OCI-LY1 (cell line): ENCODE measurements around the gene KANK4.

ENCODE experiments used
- H2AFZ ChIP-seq: fragments of 200-600 bp; sonication (generic), shearing (Covaris generic); 2 replicates; pipeline ENCODE4 v1.6.0; 2014; ENCODE audit warnings: antibody characterized with exemption, mild to moderate bottlenecking, low read length
- H3F3A ChIP-seq: fragments of 200-600 bp; sonication (generic), shearing (Covaris generic); 2 replicates; pipeline ENCODE4 v1.6.0; 2014; ENCODE audit warnings: mild to moderate bottlenecking, antibody characterized with exemption, low read length, moderate library complexity; ENCODE audit not compliant: insufficient read depth
- H3K27ac ChIP-seq: fragments of 200-600 bp; sonication (generic); 2 replicates; pipeline ENCODE4 v1.5.1; 2014; ENCODE audit warnings: low read length, mixed run types, mild to moderate bottlenecking, low read depth; ENCODE audit not compliant: poor library complexity, severe bottlenecking
- H3K27me3 ChIP-seq: fragments of 200-600 bp; sonication (generic); 2 replicates; pipeline ENCODE4 v1.6.0; 2014; ENCODE audit warnings: antibody characterized with exemption, mild to moderate bottlenecking, low read length, moderate library complexity; ENCODE audit not compliant: insufficient read depth
- H3K36me3 ChIP-seq: fragments of 200-600 bp; sonication (generic); 2 replicates; pipeline ENCODE4 v1.6.1; 2014; ENCODE audit warnings: mild to moderate bottlenecking, antibody characterized with exemption, low read length, moderate library complexity, mixed read lengths; ENCODE audit not compliant: insufficient read depth
- H3K4me1 ChIP-seq: fragments of 200-600 bp; sonication (generic); 2 replicates; pipeline ENCODE4 v1.5.1; 2014; ENCODE audit warnings: mild to moderate bottlenecking, low read length, moderate library complexity; ENCODE audit not compliant: insufficient read depth, severe bottlenecking
- H3K4me2 ChIP-seq: fragments of 200-600 bp; sonication (generic), shearing (Covaris generic); 2 replicates; pipeline ENCODE4 v1.6.1; 2014; ENCODE audit warnings: low read length
- H3K4me3 ChIP-seq: fragments of 200-600 bp; sonication (generic); 2 replicates; pipeline ENCODE4 v1.5.1; 2014; ENCODE audit warnings: low read length, low read depth, mild to moderate bottlenecking, mixed read lengths; ENCODE audit not compliant: poor library complexity, severe bottlenecking
- H3K79me2 ChIP-seq: fragments of 200-600 bp; shearing (Covaris generic); 2 replicates; pipeline ENCODE4 v1.6.1; 2016; ENCODE audit warnings: mixed run types, low read length, mixed read lengths; ENCODE audit not compliant: insufficient read depth
- H3K9ac ChIP-seq: fragments of 200-600 bp; sonication (generic), shearing (Covaris generic); 2 replicates; pipeline ENCODE4 v1.6.1; 2014; ENCODE audit warnings: mild to moderate bottlenecking, low read length, mixed read lengths
- H3K9me2 ChIP-seq: fragments of 200-600 bp; sonication (generic), shearing (Covaris generic); 2 replicates; pipeline ENCODE4 v1.6.1; 2014; ENCODE audit warnings: low read depth, mild to moderate bottlenecking, low read length, mixed read lengths
- H3K9me3 ChIP-seq: fragments of 200-600 bp; shearing (Covaris generic); 2 replicates; pipeline ENCODE4 v1.6.1; 2014; ENCODE audit warnings: low read length, mixed read lengths
- H4K20me1 ChIP-seq: fragments of 200-600 bp; sonication (generic), shearing (Covaris generic); 2 replicates; pipeline ENCODE4 v1.6.0; 2016; ENCODE audit warnings: mild to moderate bottlenecking, low read length; ENCODE audit not compliant: insufficient read depth
- EZH2 ChIP-seq: fragments of 200-600 bp; sonication (generic), shearing (Covaris generic); IDR thresholded peaks from 2 replicates; pipeline ENCODE4 v1.8.0; 2017; ENCODE audit warnings: borderline replicate concordance, mixed run types, mild to moderate bottlenecking, antibody characterized with exemption, low read length, moderate library complexity, mixed read lengths
- TF ChIP-seq, protein P1 (sequence below): fragments of 200-600 bp; sonication (generic), shearing (Covaris generic); IDR thresholded peaks from 2 replicates; pipeline ENCODE4 v1.5.1; 2017; ENCODE audit warnings: mild to moderate bottlenecking, antibody characterized with exemption, low read length, moderate library complexity, mixed read lengths

Gene KANK4

GRCh38 chr1:62315387-62315786, 3.8 kb downstream of the KANK4 start:
- H3K9me2 ChIP-seq, result no peaks in the 10 kb centered on the region
- no peaks in the 10 kb centered on the region for H3K79me2 ChIP-seq
- H3K4me2 ChIP-seq, result no peak overlapping the region
- H3K9me3 ChIP-seq, result no peaks in the 10 kb centered on the region
- H3K36me3 ChIP-seq, result no peaks in the 10 kb centered on the region
- H3K27ac ChIP-seq, result no peak overlapping the region
- H3K4me1 ChIP-seq, result no peaks in the 10 kb centered on the region
- no peak overlapping the region for H2AFZ ChIP-seq
- H3K4me3 ChIP-seq, result no peak overlapping the region
- H3K27me3 ChIP-seq, result no peaks in the 10 kb centered on the region
- H4K20me1 ChIP-seq, result no peaks in the 10 kb centered on the region
- H3K9ac ChIP-seq, result no peak overlapping the region
- TF ChIP-seq, protein P1, sequence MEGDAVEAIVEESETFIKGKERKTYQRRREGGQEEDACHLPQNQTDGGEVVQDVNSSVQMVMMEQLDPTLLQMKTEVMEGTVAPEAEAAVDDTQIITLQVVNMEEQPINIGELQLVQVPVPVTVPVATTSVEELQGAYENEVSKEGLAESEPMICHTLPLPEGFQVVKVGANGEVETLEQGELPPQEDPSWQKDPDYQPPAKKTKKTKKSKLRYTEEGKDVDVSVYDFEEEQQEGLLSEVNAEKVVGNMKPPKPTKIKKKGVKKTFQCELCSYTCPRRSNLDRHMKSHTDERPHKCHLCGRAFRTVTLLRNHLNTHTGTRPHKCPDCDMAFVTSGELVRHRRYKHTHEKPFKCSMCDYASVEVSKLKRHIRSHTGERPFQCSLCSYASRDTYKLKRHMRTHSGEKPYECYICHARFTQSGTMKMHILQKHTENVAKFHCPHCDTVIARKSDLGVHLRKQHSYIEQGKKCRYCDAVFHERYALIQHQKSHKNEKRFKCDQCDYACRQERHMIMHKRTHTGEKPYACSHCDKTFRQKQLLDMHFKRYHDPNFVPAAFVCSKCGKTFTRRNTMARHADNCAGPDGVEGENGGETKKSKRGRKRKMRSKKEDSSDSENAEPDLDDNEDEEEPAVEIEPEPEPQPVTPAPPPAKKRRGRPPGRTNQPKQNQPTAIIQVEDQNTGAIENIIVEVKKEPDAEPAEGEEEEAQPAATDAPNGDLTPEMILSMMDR, result no peak
- no peak for TF ChIP-seq EZH2
- H3F3A ChIP-seq, result no peaks in the 10 kb centered on the region

DNA sequence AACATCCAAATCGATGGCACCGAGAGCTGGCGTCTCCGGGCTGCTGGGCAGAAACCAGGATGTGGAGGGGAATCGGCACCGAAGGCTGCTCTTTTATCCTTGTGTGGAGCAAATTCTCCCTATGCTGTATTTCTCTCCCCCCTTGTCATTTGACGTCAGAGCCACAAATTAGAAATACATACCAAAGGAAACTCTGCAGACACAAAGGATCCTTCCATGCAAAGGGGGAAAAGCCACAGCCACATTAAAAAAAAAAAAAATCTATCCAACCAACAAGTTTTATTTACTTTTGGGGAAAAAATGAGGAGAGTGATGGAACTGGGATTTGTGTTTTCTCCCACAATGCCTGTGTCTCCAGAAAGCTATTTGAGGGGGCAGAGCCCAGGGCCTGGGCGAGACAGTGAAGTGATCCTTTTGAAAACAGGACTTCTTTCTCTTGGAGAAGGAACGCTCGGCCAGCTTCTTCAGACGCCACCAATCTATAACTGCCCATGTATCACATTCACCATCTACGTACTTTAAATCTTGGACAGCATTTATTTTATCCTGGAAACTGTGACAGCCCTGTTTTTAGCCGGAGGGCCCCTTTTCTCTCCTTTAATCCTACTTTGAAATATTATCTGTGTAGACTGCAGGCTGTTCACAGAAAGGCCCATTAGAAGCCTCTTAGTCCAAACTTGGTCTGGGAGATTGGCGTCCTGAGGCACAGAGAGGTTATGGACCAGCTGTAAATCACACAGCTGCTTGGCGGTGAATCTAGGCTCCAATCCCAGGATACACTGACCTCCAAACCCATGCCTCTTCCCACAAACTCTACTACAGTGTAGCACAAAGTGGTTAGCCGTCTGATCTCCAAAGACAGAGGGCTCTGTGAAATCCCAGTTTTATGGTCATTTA, 4.5 kb downstream of the KANK4 start:
- Histone ChIP-seq H3K9me2 (no peaks in the 10 kb centered on the region), H3F3A (no peaks in the 10 kb centered on the region), H3K27me3 (no peaks in the 10 kb centered on the region), H3K36me3 (no peaks in the 10 kb centered on the region), H3K27ac (no peak overlapping the region), H2AFZ (no peak overlapping the region), H3K4me1 (no peaks in the 10 kb centered on the region), H3K9me3 (no peaks in the 10 kb centered on the region), H3K9ac (no peak overlapping the region), H3K4me3 (no peak overlapping the region), H4K20me1 (no peaks in the 10 kb centered on the region), H3K4me2 (no peak overlapping the region), H3K79me2 (no peaks in the 10 kb centered on the region)
- TF ChIP-seq EZH2, result no peak
- TF ChIP-seq, protein P1, result no peak

GRCh38 chr1:62312698-62313097, 6.5 kb downstream of the KANK4 start:
- Histone ChIP-seq H3K27me3 (no peaks in the 10 kb centered on the region), H3K9me3 (no peaks in the 10 kb centered on the region), H4K20me1 (no peaks in the 10 kb centered on the region), H3F3A (no peaks in the 10 kb centered on the region), H3K4me1 (no peaks in the 10 kb centered on the region), H3K9me2 (no peaks in the 10 kb centered on the region), H3K9ac (no peak overlapping the region), H3K79me2 (no peaks in the 10 kb centered on the region), H3K27ac (no peak overlapping the region), H3K4me3 (no peak overlapping the region), H3K36me3 (no peaks in the 10 kb centered on the region), H3K4me2 (no peak overlapping the region), H2AFZ (no peak overlapping the region)
- TF ChIP-seq, protein P1, result no peak
- TF ChIP-seq EZH2, result no peak
